ENCODE results near the gene CREB5. TPM values are rescaled to one million over a fixed set of nuclear protein-coding genes. Genes with fewer than 3 reads are reported as not detected.
A peak's percentile ranks its signal among the peaks of the same experiment; 100 is the strongest.
"Not testable (repeated sequence)": the region's sequence is repeated elsewhere in the genome, so short reads cannot be mapped to it uniquely, and the experiment has no call there.

CREB5 gene
- total RNA-seq, 1 donor from 2014 or later = 10.3 TPM

DNA sequence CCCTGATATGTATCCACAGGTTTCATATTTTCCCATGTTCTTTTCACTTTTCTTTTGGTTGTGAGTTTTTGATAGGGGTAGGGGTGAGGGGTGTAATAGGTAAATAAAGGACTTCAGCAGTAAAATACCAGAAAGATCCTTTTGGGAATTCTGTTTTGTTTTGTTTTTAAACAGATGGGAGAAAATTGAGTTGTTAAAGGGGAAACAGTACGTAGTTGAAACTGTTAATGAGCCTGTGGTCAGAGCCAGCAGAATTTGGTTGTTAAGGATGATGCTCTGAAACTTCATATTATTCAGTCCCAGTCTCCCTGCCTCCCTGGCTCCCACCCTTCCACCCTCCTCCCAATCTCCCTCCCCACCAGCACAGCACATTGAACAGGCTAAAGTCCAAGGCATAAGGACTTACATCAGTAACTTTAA is 195.9 kb downstream of the CREB5 start:
- no peak for ATAC-seq
- Histone ChIP-seq H3K4me3 (no peak overlapping the region), H3K9me3 (no peaks in the 10 kb centered on the region), H3K27ac (no peak overlapping the region), H3K36me3 (no peaks in the 10 kb centered on the region), H3K4me1 (peaks cover 6% of the 10 kb centered on the region), H3K27me3 (ENCODE audit: low read depth) (no peaks in the 10 kb centered on the region)
- DNase-seq = no peak
- no peak for TF ChIP-seq CTCF (IDR thresholded peaks at IDR 0.05)
- intact Hi-C loops (cut with DNase I) = no loop called here

DNA sequence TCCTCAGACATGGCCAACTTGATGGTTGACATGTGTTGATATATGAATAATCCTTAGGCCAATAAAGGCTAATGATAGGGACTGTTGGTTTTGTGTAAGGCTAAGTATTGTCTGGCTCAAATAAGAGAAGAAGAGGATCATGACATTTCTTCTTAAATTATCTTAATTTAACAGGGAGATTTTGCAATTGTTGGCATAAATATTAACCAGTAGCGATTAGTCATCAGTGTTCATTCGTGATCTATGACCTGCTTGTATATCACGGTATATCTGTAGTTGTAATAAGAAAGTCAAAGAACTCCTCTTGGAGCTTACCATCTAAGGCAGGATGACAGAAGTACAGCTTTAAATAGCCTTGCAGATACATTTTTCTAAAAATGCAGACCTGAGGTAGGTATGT is 196.4 kb downstream of the CREB5 start:
- no peak for ATAC-seq
- H3K36me3 ChIP-seq = no peaks in the 10 kb centered on the region
- H3K27me3 ChIP-seq (ENCODE audit: low read depth) = no peaks in the 10 kb centered on the region
- intact Hi-C loops (cut with DNase I) = no loop called here
- TF ChIP-seq CTCF (IDR thresholded peaks at IDR 0.05) = no peak
- no peak overlapping the region for H3K27ac ChIP-seq
- H3K4me3 ChIP-seq = no peak overlapping the region
- no peaks in the 10 kb centered on the region for H3K9me3 ChIP-seq
- DNase-seq = no peak
- H3K4me1 ChIP-seq = peaks cover 6% of the 10 kb centered on the region

- H3K36me3 ChIP-seq = no peaks in the 10 kb centered on the region
- no peak for ATAC-seq
- no peak for TF ChIP-seq CTCF (IDR thresholded peaks at IDR 0.05)
- intact Hi-C loops (cut with DNase I) = no loop called here
- no peaks in the 10 kb centered on the region for H3K27me3 ChIP-seq (ENCODE audit: low read depth)
- DNase-seq = no peak
- no peak overlapping the region for H3K27ac ChIP-seq
- H3K4me1 ChIP-seq = peaks cover 6% of the 10 kb centered on the region
- H3K9me3 ChIP-seq = no peaks in the 10 kb centered on the region
- H3K4me3 ChIP-seq = no peak overlapping the region
Observed at GRCh38 chr7:28609608-28610007, 197.3 kb downstream of the CREB5 start.

DNA sequence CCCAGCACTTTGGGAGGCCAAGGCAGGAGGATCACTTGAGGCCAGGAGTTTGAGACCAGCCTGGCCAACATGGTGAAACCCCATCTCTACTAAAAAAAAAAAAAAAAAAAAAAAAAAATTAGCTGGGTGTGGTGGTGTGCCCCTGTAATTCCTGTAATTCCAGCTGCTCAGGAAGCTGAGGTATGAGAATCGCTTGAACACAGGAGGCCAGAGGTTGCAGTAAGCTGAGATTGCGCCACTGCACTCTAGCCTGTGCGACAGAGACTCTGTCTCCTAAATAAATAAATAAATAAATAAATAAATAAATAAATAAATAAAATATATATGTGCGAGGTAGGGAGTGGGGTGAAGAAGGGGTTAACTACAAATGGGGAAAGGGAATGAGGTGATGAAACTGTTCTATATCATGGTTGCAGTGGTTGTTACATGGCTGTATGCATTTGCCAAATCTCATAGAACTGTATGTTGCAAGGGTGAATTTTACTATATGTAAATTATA is 199.1 kb downstream of the CREB5 start:
- H3K36me3 ChIP-seq; H3K4me1 ChIP-seq; H3K9me3 ChIP-seq; DNase-seq; H3K27ac ChIP-seq; ATAC-seq; H3K27me3 ChIP-seq (ENCODE audit: low read depth); intact Hi-C loops (cut with DNase I); H3K4me3 ChIP-seq: not testable (repeated sequence)

GRCh38 chr7:28613262-28613661 is 200.9 kb downstream of the CREB5 start:
- no peaks in the 10 kb centered on the region for H3K36me3 ChIP-seq
- TF ChIP-seq CTCF (IDR thresholded peaks at IDR 0.05) = no peak
- no peaks in the 10 kb centered on the region for H3K27me3 ChIP-seq (ENCODE audit: low read depth)
- DNase-seq (no peak), ATAC-seq (no peak)
- H3K4me1 ChIP-seq = no peaks in the 10 kb centered on the region
- H3K9me3 ChIP-seq = no peaks in the 10 kb centered on the region
- H3K27ac ChIP-seq = no peak overlapping the region
- H3K4me3 ChIP-seq = no peak overlapping the region
- intact Hi-C loops (cut with DNase I) = no loop called here

GRCh38 chr7:28615091-28615490 is 202.8 kb downstream of the CREB5 start:
- Histone ChIP-seq H3K4me3 (no peak overlapping the region), H3K4me1 (no peaks in the 10 kb centered on the region), H3K27me3 (ENCODE audit: low read depth) (no peaks in the 10 kb centered on the region), H3K36me3 (no peaks in the 10 kb centered on the region), H3K27ac (no peak overlapping the region), H3K9me3 (no peaks in the 10 kb centered on the region)
- intact Hi-C loops (cut with DNase I) = no loop called here
- peak; percentile 25 for TF ChIP-seq CTCF (IDR thresholded peaks at IDR 0.05)
- no peak for DNase-seq
- peak in 1 of 2 donors; percentile 24 for ATAC-seq

All from lower lobe of right lung (tissue), 2 donors.